Naive thymus-derived CD4-positive, alpha-beta T cell (primary cell): Measurements from ENCODE around the gene NNT. TPM values are rescaled to one million over a fixed set of nuclear protein-coding genes. Genes with fewer than 3 reads are reported as not detected.
"Not testable (repeated sequence)": the region's sequence is repeated elsewhere in the genome, so short reads cannot be mapped to it uniquely, and the experiment has no call there.

Source experiments
- ATAC-seq: fragments of 150-1000 bp; cut with Tn5 transposase; 2 replicates; pipeline ENCODE4 v1.10.0; 2021; ENCODE audit warnings: mild to moderate bottlenecking, moderate library complexity
- CTCF ChIA-PET: fragments of 350-600 bp; sonication (Branson Sonifier 250); formaldehyde crosslinking; loops from one replicate; lab custom pipeline; 2021; ENCODE audit warnings: antibody characterized with exemption; lab: Charles Lee
- POLR2A ChIA-PET: fragments of 350-600 bp; sonication (Branson Sonifier 250); formaldehyde crosslinking; loops from one replicate; lab custom pipeline; 2021; ENCODE audit warnings: antibody characterized with exemption, inconsistent platforms; lab: Charles Lee
- DNase-seq, 9 donors: peaks; one replicate each; pipeline versions ENCODE4 v3.0.0 to v3.0.0-alpha.2; 2020 to 2022; ENCODE audit warnings: mixed read lengths in 1 of 9
- H3K27ac ChIP-seq: one replicate; pipeline ENCODE4 v1.7.0; 2013; ENCODE audit warnings: mild to moderate bottlenecking, low read depth, low read length, moderate library complexity
- H3K27me3 ChIP-seq, 2 donors: one replicate each; pipeline ENCODE4 v1.7.0; 2013; ENCODE audit warnings: low read length in 2 of 2, mild to moderate bottlenecking in 2 of 2, moderate library complexity in 2 of 2; ENCODE audit not compliant: control insufficient read depth in 2 of 2, insufficient read depth in 2 of 2
- H3K36me3 ChIP-seq, 3 experiments: 1 replicate in 2 of 3; 2 replicates in 1 of 3; pipeline ENCODE4 v1.7.0; 2013; ENCODE audit warnings: low read length in 3 of 3, mild to moderate bottlenecking in 3 of 3, moderate library complexity in 1 of 3; ENCODE audit not compliant: insufficient read depth in 3 of 3, control insufficient read depth in 2 of 3
- H3K4me1 ChIP-seq, 2 donors: one replicate each; pipeline ENCODE4 v1.7.0; 2013; ENCODE audit warnings: low read length in 2 of 2, mild to moderate bottlenecking in 2 of 2, moderate library complexity in 1 of 2; ENCODE audit not compliant: control insufficient read depth in 2 of 2, insufficient read depth in 2 of 2
- H3K4me3 ChIP-seq: 2 replicates; pipeline ENCODE4 v1.7.0; 2013; ENCODE audit warnings: mild to moderate bottlenecking, low read length
- H3K9me3 ChIP-seq, 3 experiments: 1 replicate in 2 of 3; 2 replicates in 1 of 3; pipeline ENCODE4 v1.7.0; 2013; ENCODE audit warnings: low read length in 3 of 3; ENCODE audit not compliant: control insufficient read depth in 2 of 3
- H3K27ac Mint-ChIP-seq, 9 donors: one replicate each; pipeline ENCODE4 v1.8.0; 2020 to 2022; ENCODE audit warnings: mixed read lengths in 9 of 9, mild to moderate bottlenecking in 8 of 9, moderate library complexity in 5 of 9, inconsistent platforms in 2 of 9
- H3K27me3 Mint-ChIP-seq, 5 donors: one replicate each; pipeline ENCODE4 v1.8.0; 2021 to 2022; ENCODE audit warnings: mixed read lengths in 5 of 5, mild to moderate bottlenecking in 1 of 5
- H3K36me3 Mint-ChIP-seq, 5 donors: one replicate each; pipeline ENCODE4 v1.8.0; 2020 to 2022; ENCODE audit warnings: mixed read lengths in 5 of 5, mild to moderate bottlenecking in 3 of 5, inconsistent platforms in 1 of 5
- H3K4me1 Mint-ChIP-seq, 7 donors: one replicate each; pipeline ENCODE4 v1.8.0; 2020 to 2022; ENCODE audit warnings: mixed read lengths in 7 of 7, mild to moderate bottlenecking in 3 of 7, inconsistent platforms in 1 of 7
- H3K4me3 Mint-ChIP-seq, 10 donors: one replicate each; pipeline ENCODE4 v1.8.0; 2020 to 2022; ENCODE audit warnings: mild to moderate bottlenecking in 10 of 10, mixed read lengths in 10 of 10, moderate library complexity in 6 of 10, inconsistent platforms in 2 of 10
- H3K9me3 Mint-ChIP-seq, 11 donors: one replicate each; pipeline ENCODE4 v1.8.0; 2020 to 2022; ENCODE audit warnings: mixed read lengths in 11 of 11, mild to moderate bottlenecking in 4 of 11, inconsistent platforms in 1 of 11, moderate library complexity in 1 of 11
- intact Hi-C, 2 donors: fragments of 100-400 bp; cut with micrococcal nuclease; formaldehyde crosslinking; loops; one replicate each; pipeline ENCODE4 v1.15.1; 2023
- polyA plus RNA-seq, 2 donors: library from polyadenylated mRNA; unstranded; fragments of 300-500 nt; fragmentation: Illumina TruSeq; gene quantifications; one replicate each; pipeline ENCODE4 v1.2.3, GENCODE V29; 2021
- total RNA-seq, 6 experiments: library from RNA in 5 of 6; stranded (reverse) in 5 of 6; gene quantifications; 1 replicate in 5 of 6; 2 replicates in 1 of 6; pipeline ENCODE4 v1.2.3 and lab custom pipeline; 2021 to 2026

Gene NNT
- total and polyA plus RNA-seq, 7 experiments from 2014 or later = 42.5 to 73.5 (median 48.8) TPM

DNA sequence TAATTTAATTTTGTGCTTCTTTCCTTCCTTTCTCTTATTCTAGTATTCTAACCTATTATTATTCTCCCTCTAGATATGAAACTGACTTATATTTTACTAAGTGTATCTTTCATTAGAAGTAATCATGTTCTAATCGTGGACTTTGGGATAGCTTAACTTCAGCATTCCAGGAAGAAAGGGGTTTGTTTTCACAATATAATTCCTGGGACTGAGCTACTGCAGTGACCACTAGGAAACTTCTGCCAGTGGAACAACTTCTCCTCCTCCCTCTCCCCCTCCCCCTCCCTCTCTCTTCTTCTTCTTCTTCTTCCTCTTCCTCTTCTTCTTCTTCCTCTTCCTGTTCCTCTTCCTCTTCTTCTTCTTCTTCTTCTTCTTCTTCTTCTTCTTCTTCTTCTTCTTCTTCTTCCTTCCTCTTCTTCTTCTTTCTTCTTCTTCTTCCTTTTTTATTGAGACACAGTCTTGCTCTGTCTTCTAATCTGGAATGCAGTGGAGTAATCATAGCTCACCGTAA lies 127.9 kb downstream of the NNT start:
- H3K9me3 ChIP-seq = no peaks in the 10 kb centered on the region
- Mint-ChIP-seq H3K27me3 (peaks cover 8 to 16% (median 9%) of the 10 kb centered on the region in 5 donors), H3K4me3 (no peak overlapping the region), H3K9me3 (no peaks in the 10 kb centered on the region), H3K27ac (no peak overlapping the region), H3K4me1 (peaks cover 0 to 2% (median 0%) of the 10 kb centered on the region in 7 donors), H3K36me3 (no peaks in the 10 kb centered on the region)
- H3K27me3 ChIP-seq = no peaks in the 10 kb centered on the region
- H3K4me3 ChIP-seq = no peak overlapping the region
- CTCF ChIA-PET = no interaction called here
- intact Hi-C loops = loop anchor here in 1 of 2 donors (1.0 kb wide), 1 partner anchor 1043 kb away; no protein-coding TSS in a partner anchor
- ATAC-seq = no peak
- POLR2A ChIA-PET = no interaction called here
- DNase-seq = no peak
- H3K27ac ChIP-seq = no peak overlapping the region
- no peaks in the 10 kb centered on the region for H3K36me3 ChIP-seq
- no peaks in the 10 kb centered on the region for H3K4me1 ChIP-seq

GRCh38 chr5:43731573-43731972 lies 128.6 kb downstream of the NNT start:
- intact Hi-C loops = no loop called here
- H3K9me3 ChIP-seq = no peaks in the 10 kb centered on the region

GRCh38 chr5:43745923-43746548 lies 143.1 kb downstream of the NNT start:
- H3K4me3 Mint-ChIP-seq, ATAC-seq, H3K27ac Mint-ChIP-seq, H3K4me1 ChIP-seq, H3K27me3 Mint-ChIP-seq, H3K9me3 ChIP-seq, POLR2A ChIA-PET, CTCF ChIA-PET, intact Hi-C loops, H3K27me3 ChIP-seq, H3K4me3 ChIP-seq, H3K36me3 ChIP-seq, H3K36me3 Mint-ChIP-seq, H3K27ac ChIP-seq, H3K4me1 Mint-ChIP-seq, DNase-seq: not testable (repeated sequence)
- peaks cover 0 to 35% (median 10%) of the 10 kb centered on the region in 11 donors for H3K9me3 Mint-ChIP-seq

More at GRCh38 chr5:43731573-43731972, 128.6 kb downstream of the NNT start:
- Histone ChIP-seq H3K4me1 (no peaks in the 10 kb centered on the region), H3K36me3 (no peaks in the 10 kb centered on the region), H3K27me3 (no peaks in the 10 kb centered on the region), H3K4me3 (no peak overlapping the region), H3K27ac (no peak overlapping the region)
- Mint-ChIP-seq H3K9me3 (no peaks in the 10 kb centered on the region), H3K27me3 (peaks cover 9 to 16% (median 11%) of the 10 kb centered on the region in 5 donors), H3K4me3 (no peak overlapping the region), H3K27ac (no peak overlapping the region), H3K4me1 (peaks cover 0 to 2% (median 0%) of the 10 kb centered on the region in 7 donors), H3K36me3 (no peaks in the 10 kb centered on the region)
- DNase-seq (no peak), ATAC-seq (no peak)
- POLR2A ChIA-PET = no interaction called here
- CTCF ChIA-PET = no interaction called here

GRCh38 chr5:43750809-43751208 lies 147.8 kb downstream of the NNT start:
- DNase-seq (no peak), ATAC-seq (no peak)
- Histone ChIP-seq H3K4me3 (no peak overlapping the region), H3K9me3 (no peaks in the 10 kb centered on the region), H3K27me3 (no peaks in the 10 kb centered on the region), H3K27ac (no peak overlapping the region), H3K4me1 (no peaks in the 10 kb centered on the region), H3K36me3 (no peaks in the 10 kb centered on the region)
- intact Hi-C loops = no loop called here
- H3K4me3 Mint-ChIP-seq = no peak overlapping the region
- no peak overlapping the region for H3K27ac Mint-ChIP-seq
- H3K4me1 Mint-ChIP-seq = no peaks in the 10 kb centered on the region
- ChIA-PET CTCF (no interaction called here), POLR2A (no interaction called here)
- H3K36me3 Mint-ChIP-seq = peaks cover 0 to 4% (median 0%) of the 10 kb centered on the region in 5 donors
- peaks cover 4 to 45% (median 13%) of the 10 kb centered on the region in 11 donors for H3K9me3 Mint-ChIP-seq
- peaks cover 0 to 7% (median 0%) of the 10 kb centered on the region in 5 donors for H3K27me3 Mint-ChIP-seq

GRCh38 chr5:43753069-43753468 lies 150.1 kb downstream of the NNT start:
- no peaks in the 10 kb centered on the region for H3K4me1 Mint-ChIP-seq
- H3K27me3 Mint-ChIP-seq = peaks cover 0 to 7% (median 0%) of the 10 kb centered on the region in 5 donors
- H3K36me3 Mint-ChIP-seq = peaks cover 0 to 3% (median 0%) of the 10 kb centered on the region in 5 donors
- no peak overlapping the region for H3K4me3 Mint-ChIP-seq
- POLR2A ChIA-PET = no interaction called here
- H3K9me3 Mint-ChIP-seq = peaks cover 4 to 46% (median 13%) of the 10 kb centered on the region in 11 donors
- H3K36me3 ChIP-seq = no peaks in the 10 kb centered on the region
- H3K4me1 ChIP-seq = no peaks in the 10 kb centered on the region
- CTCF ChIA-PET = no interaction called here
- H3K27ac Mint-ChIP-seq = no peak overlapping the region
- ATAC-seq = no peak
- intact Hi-C loops = no loop called here
- no peak for DNase-seq
- H3K27ac ChIP-seq = no peak overlapping the region
- H3K27me3 ChIP-seq = no peaks in the 10 kb centered on the region
- H3K9me3 ChIP-seq = no peaks in the 10 kb centered on the region
- H3K4me3 ChIP-seq = no peak overlapping the region

Other genes with a start within 250 kb of the NNT start
- 10 to 100 TPM; 13.9 to 23.2 (median 17.3) TPM for gene CCL28, start 190.8 kb upstream of the NNT start, total RNA-seq
- gene CCL28, start 190.8 kb upstream of the NNT start, polyA plus RNA-seq = 10 to 100 TPM in 1 of 2 donors, 1 to 10 TPM in 1; 9.8 to 19.0 TPM
- 10 to 100 TPM in 4 of 5 experiments, 1 to 10 TPM in 1; 8.5 to 19.5 (median 12.7) TPM for gene TMEM267, start 119.3 kb upstream of the NNT start, total RNA-seq
- 10 to 100 TPM; 21.2 to 21.8 TPM for gene TMEM267, start 119.3 kb upstream of the NNT start, polyA plus RNA-seq
- gene C5orf34, start 88.0 kb upstream of the NNT start, total RNA-seq = 1 to 10 TPM; 1.1 to 5.2 (median 3.3) TPM
- 1 to 10 TPM in 1 of 2 donors, under 1 TPM in 1; 0.77 to 1.1 TPM for gene C5orf34, start 88.0 kb upstream of the NNT start, polyA plus RNA-seq
- 10 to 100 TPM; 20.7 to 41.7 (median 39.2) TPM for gene PAIP1, start 46.1 kb upstream of the NNT start, total RNA-seq
- 10 to 100 TPM; 34.8 to 47.8 TPM for gene PAIP1, start 46.1 kb upstream of the NNT start, polyA plus RNA-seq